Neural cell (in vitro differentiated cells): ENCODE measurements around the gene PPP1R8. TPM values are rescaled to one million over a fixed set of nuclear protein-coding genes. Genes with fewer than 3 reads are reported as not detected.

Experiments used
- H2AFZ ChIP-seq: fragments of 200-600, 300-800 bp; sonication (generic), shearing (Covaris generic); 2 replicates; pipeline ENCODE4 v1.6.0; 2014; ENCODE audit warnings: low read depth, mild to moderate bottlenecking, antibody characterized with exemption, low read length, moderate library complexity
- H3F3A ChIP-seq: fragments of 200-600 bp; shearing (Covaris generic); 2 replicates; pipeline ENCODE4 v1.6.1; 2016; ENCODE audit warnings: mild to moderate bottlenecking, moderate library complexity, mixed read lengths, antibody characterized with exemption, low read length; ENCODE audit not compliant: insufficient read depth, poor library complexity, severe bottlenecking
- H3K27ac ChIP-seq: fragments of 200-600, 300-800 bp; sonication (generic), shearing (Covaris generic); 2 replicates; pipeline ENCODE4 v1.5.1; 2014; ENCODE audit warnings: mild to moderate bottlenecking, low read length, moderate library complexity
- H3K27me3 ChIP-seq: fragments of 300-800, 200-600 bp; sonication (generic), shearing (Covaris generic); 2 replicates; pipeline ENCODE4 v1.6.0; 2014; ENCODE audit warnings: mild to moderate bottlenecking, low read depth, low read length, moderate library complexity; ENCODE audit not compliant: insufficient read depth
- H3K36me3 ChIP-seq: fragments of 300-800, 200-600 bp; sonication (generic), shearing (Covaris generic); 2 replicates; pipeline ENCODE4 v1.5.1; 2014; ENCODE audit warnings: mild to moderate bottlenecking, antibody characterized with exemption, low read length, moderate library complexity; ENCODE audit not compliant: insufficient read depth
- H3K4me2 ChIP-seq: fragments of 300-800, 200-600 bp; sonication (generic), shearing (Covaris generic); 2 replicates; pipeline ENCODE4 v1.6.0; 2014; ENCODE audit warnings: mild to moderate bottlenecking, low read length
- H3K4me3 ChIP-seq: fragments of 300-800, 200-600 bp; sonication (generic), shearing (Covaris generic); 2 replicates; pipeline ENCODE4 v1.5.1; 2014; ENCODE audit warnings: mild to moderate bottlenecking, low read length, moderate library complexity
- H3K79me2 ChIP-seq: fragments of 200-600 bp; shearing (Covaris generic); replicated peaks from 2 replicates; pipeline ENCODE4 v1.6.0; 2014; ENCODE audit warnings: mild to moderate bottlenecking, low read length, moderate library complexity; ENCODE audit not compliant: insufficient read depth
- H3K9ac ChIP-seq: fragments of 300-800, 200-600 bp; sonication (generic), shearing (Covaris generic); 2 replicates; pipeline ENCODE4 v1.6.1; 2016; ENCODE audit warnings: mild to moderate bottlenecking, low read length, mixed read lengths
- H3K9me2 ChIP-seq: fragments of 200-600 bp; shearing (Covaris generic); 2 replicates; pipeline ENCODE4 v1.6.1; 2016; ENCODE audit warnings: mild to moderate bottlenecking, low read length, mixed read lengths; ENCODE audit not compliant: insufficient read depth
- H3K9me3 ChIP-seq: fragments of 200-600, 300-800 bp; sonication (generic), shearing (Covaris generic); 2 replicates; pipeline ENCODE4 v1.6.1; 2016; ENCODE audit warnings: mild to moderate bottlenecking, mixed run types, low read length, moderate library complexity, mixed read lengths
- H4K20me1 ChIP-seq: fragments of 200-600 bp; shearing (Covaris generic); 2 replicates; pipeline ENCODE4 v1.6.1; 2016; ENCODE audit warnings: mild to moderate bottlenecking, mixed run types; ENCODE audit not compliant: insufficient read depth
- CTCF ChIP-seq: fragments of 450-650 bp; IDR thresholded peaks from 2 replicates; pipeline ENCODE4 v1.5.1; 2014; ENCODE audit warnings: antibody characterized with exemption, mild to moderate bottlenecking, moderate library complexity; ENCODE audit not compliant: poor library complexity, severe bottlenecking
- EP300 ChIP-seq: fragments of 450-650 bp; conservative IDR thresholded peaks from 2 replicates; pipeline ENCODE4 v1.6.1; 2014; ENCODE audit warnings: antibody characterized with exemption, mild to moderate bottlenecking, moderate library complexity; ENCODE audit not compliant: poor library complexity, severe bottlenecking
- EZH2 ChIP-seq: fragments of 200-600, 300-800 bp; shearing (Covaris generic), sonication (generic); IDR thresholded peaks from 2 replicates; pipeline ENCODE4 v1.6.1; 2014; ENCODE audit warnings: antibody characterized with exemption, low read length, borderline replicate concordance, mild to moderate bottlenecking; ENCODE audit not compliant: insufficient read depth, poor library complexity, severe bottlenecking
- MXI1 ChIP-seq: fragments of 450-650 bp; conservative IDR thresholded peaks from 2 replicates; pipeline ENCODE4 v1.6.1; 2014; ENCODE audit warnings: antibody characterized with exemption, mild to moderate bottlenecking; ENCODE audit not compliant: poor library complexity, severe bottlenecking
- POLR2AphosphoS5 ChIP-seq: IDR thresholded peaks from 2 replicates; pipeline ENCODE4 v1.6.1; 2012
- RAD21 ChIP-seq: fragments of 450-650 bp; conservative IDR thresholded peaks from 2 replicates; pipeline ENCODE4 v1.6.1; 2014; ENCODE audit warnings: antibody characterized with exemption, mild to moderate bottlenecking, moderate library complexity
- SMC3 ChIP-seq: fragments of 450-650 bp; conservative IDR thresholded peaks from 2 replicates; pipeline ENCODE4 v1.6.1; 2014; ENCODE audit warnings: antibody characterized with exemption, mild to moderate bottlenecking, moderate library complexity; ENCODE audit not compliant: poor library complexity
- TAF1 ChIP-seq: IDR thresholded peaks from 2 replicates; pipeline ENCODE4 v1.6.1; 2012; ENCODE audit warnings: low read depth
- polyA plus RNA-seq: library from polyadenylated mRNA; depleted of rRNA; stranded (reverse); fragments of >200 nt; gene quantifications from 2 replicates; pipeline ENCODE4 v1.2.3, GENCODE V29; 2014
- TF ChIP-seq, protein P1 (sequence below): IDR thresholded peaks from 2 replicates; pipeline ENCODE4 v1.6.1; 2012; ENCODE audit warnings: borderline replicate concordance

The PPP1R8 gene
- polyA plus RNA-seq, 1 donor from 2014 or later = 90.1 TPM

GRCh38 chr1:27884006-27884954, 53.7 kb downstream of the PPP1R8 start:
- Histone ChIP-seq H3K36me3 (no peaks in the 10 kb centered on the region), H3K4me2 (no peak overlapping the region), H4K20me1 (no peaks in the 10 kb centered on the region), H3K9me3 (no peaks in the 10 kb centered on the region), H3K9me2 (no peaks in the 10 kb centered on the region), H3K27ac (no peak overlapping the region), H2AFZ (no peak overlapping the region), H3K4me3 (no peak overlapping the region), H3K9ac (no peak overlapping the region), H3K27me3 (no peaks in the 10 kb centered on the region), H3F3A (no peaks in the 10 kb centered on the region), H3K79me2 (no peaks in the 10 kb centered on the region)
- TF ChIP-seq RAD21 (no peak), EP300 (no peak), MXI1 (no peak), POLR2AphosphoS5 (no peak), CTCF (no peak), SMC3 (no peak), TAF1 (no peak), EZH2 (no peak)
- TF ChIP-seq, protein P1, sequence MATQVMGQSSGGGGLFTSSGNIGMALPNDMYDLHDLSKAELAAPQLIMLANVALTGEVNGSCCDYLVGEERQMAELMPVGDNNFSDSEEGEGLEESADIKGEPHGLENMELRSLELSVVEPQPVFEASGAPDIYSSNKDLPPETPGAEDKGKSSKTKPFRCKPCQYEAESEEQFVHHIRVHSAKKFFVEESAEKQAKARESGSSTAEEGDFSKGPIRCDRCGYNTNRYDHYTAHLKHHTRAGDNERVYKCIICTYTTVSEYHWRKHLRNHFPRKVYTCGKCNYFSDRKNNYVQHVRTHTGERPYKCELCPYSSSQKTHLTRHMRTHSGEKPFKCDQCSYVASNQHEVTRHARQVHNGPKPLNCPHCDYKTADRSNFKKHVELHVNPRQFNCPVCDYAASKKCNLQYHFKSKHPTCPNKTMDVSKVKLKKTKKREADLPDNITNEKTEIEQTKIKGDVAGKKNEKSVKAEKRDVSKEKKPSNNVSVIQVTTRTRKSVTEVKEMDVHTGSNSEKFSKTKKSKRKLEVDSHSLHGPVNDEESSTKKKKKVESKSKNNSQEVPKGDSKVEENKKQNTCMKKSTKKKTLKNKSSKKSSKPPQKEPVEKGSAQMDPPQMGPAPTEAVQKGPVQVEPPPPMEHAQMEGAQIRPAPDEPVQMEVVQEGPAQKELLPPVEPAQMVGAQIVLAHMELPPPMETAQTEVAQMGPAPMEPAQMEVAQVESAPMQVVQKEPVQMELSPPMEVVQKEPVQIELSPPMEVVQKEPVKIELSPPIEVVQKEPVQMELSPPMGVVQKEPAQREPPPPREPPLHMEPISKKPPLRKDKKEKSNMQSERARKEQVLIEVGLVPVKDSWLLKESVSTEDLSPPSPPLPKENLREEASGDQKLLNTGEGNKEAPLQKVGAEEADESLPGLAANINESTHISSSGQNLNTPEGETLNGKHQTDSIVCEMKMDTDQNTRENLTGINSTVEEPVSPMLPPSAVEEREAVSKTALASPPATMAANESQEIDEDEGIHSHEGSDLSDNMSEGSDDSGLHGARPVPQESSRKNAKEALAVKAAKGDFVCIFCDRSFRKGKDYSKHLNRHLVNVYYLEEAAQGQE = no peak

GRCh38 chr1:27885114-27885528, 54.5 kb downstream of the PPP1R8 start:
- Histone ChIP-seq H3K27me3 (no peaks in the 10 kb centered on the region), H2AFZ (no peak overlapping the region), H3K4me2 (no peak overlapping the region), H3K79me2 (no peaks in the 10 kb centered on the region), H3K36me3 (no peaks in the 10 kb centered on the region), H3K9ac (no peak overlapping the region), H3K9me3 (no peaks in the 10 kb centered on the region), H3F3A (no peaks in the 10 kb centered on the region), H3K4me3 (no peak overlapping the region), H3K9me2 (no peaks in the 10 kb centered on the region), H4K20me1 (no peaks in the 10 kb centered on the region), H3K27ac (no peak overlapping the region)
- TF ChIP-seq EP300 (no peak), EZH2 (no peak), CTCF (no peak), SMC3 (no peak), POLR2AphosphoS5 (no peak), TAF1 (no peak)
- TF ChIP-seq, protein P1 = no peak
